ENCODE data around the gene CYB5R2.
A peak's percentile ranks its signal among the peaks of the same experiment; 100 is the strongest.

The CYB5R2 gene

GRCh38 chr11:7642747-7643146 lies 30.6 kb downstream of the CYB5R2 start:
- Histone ChIP-seq H3K4ac (ENCODE audit: low read depth, low read length) (no peak overlapping the region), H3K4me1 (ENCODE audit: control insufficient read depth, low read depth, low read length) (no peaks in the 10 kb centered on the region), H3K56ac (ENCODE audit: low read length) (no peak overlapping the region), H3K18ac (ENCODE audit: low read length) (no peak overlapping the region), H4K8ac (ENCODE audit: low read depth, low read length) (no peak overlapping the region), H2AK5ac (ENCODE audit: low read length) (no peak overlapping the region), H3K79me1 (ENCODE audit: low read length) (no peaks in the 10 kb centered on the region), H2BK120ac (ENCODE audit: low read depth, low read length) (no peak overlapping the region), H3K79me2 (ENCODE audit: control insufficient read depth, insufficient read depth, low read length) (no peaks in the 10 kb centered on the region), H2BK15ac (replicated peaks; ENCODE audit: low read depth) (no peak overlapping the region), H2BK5ac (ENCODE audit: low read length) (no peak overlapping the region), H3K36me3 (ENCODE audit: control insufficient read depth, insufficient read depth, low read length) (no peaks in the 10 kb centered on the region), H3K9ac (ENCODE audit: low read length) (no peak overlapping the region), H3K23ac (ENCODE audit: low read length) (no peak overlapping the region), H3K27ac (ENCODE audit: low read depth, low read length) (no peak overlapping the region), H3K27me3 (ENCODE audit: insufficient read depth, low read length, poor library complexity) (no peaks in the 10 kb centered on the region), H3K4me2 (ENCODE audit: low read length) (no peak overlapping the region), H3K4me3 (ENCODE audit: low read length) (no peak overlapping the region), H4K5ac (ENCODE audit: low read length) (no peak overlapping the region)
- WGBS (ENCODE audit: extremely low coverage, insufficient coverage, low lambda C conversion rate) = no CpG with 5 or more reads among the region's 4 CpGs
- DNase-seq = no peak

GRCh38 chr11:7640816-7641215 lies 32.5 kb downstream of the CYB5R2 start:
- Histone ChIP-seq H3K18ac (ENCODE audit: low read length) (no peak overlapping the region), H3K56ac (ENCODE audit: low read length) (no peak overlapping the region), H4K5ac (ENCODE audit: low read length) (no peak overlapping the region), H3K23ac (ENCODE audit: low read length) (no peak overlapping the region), H3K4me1 (ENCODE audit: control insufficient read depth, low read depth, low read length) (no peaks in the 10 kb centered on the region), H3K4me2 (ENCODE audit: low read length) (no peak overlapping the region), H4K8ac (ENCODE audit: low read depth, low read length) (no peak overlapping the region), H2BK5ac (ENCODE audit: low read length) (no peak overlapping the region), H2AK5ac (ENCODE audit: low read length) (no peak overlapping the region), H3K9ac (ENCODE audit: low read length) (no peak overlapping the region), H3K36me3 (ENCODE audit: control insufficient read depth, insufficient read depth, low read length) (no peaks in the 10 kb centered on the region), H3K27me3 (ENCODE audit: insufficient read depth, low read length, poor library complexity) (no peaks in the 10 kb centered on the region), H3K4ac (ENCODE audit: low read depth, low read length) (no peak overlapping the region), H3K79me2 (ENCODE audit: control insufficient read depth, insufficient read depth, low read length) (no peaks in the 10 kb centered on the region), H3K27ac (ENCODE audit: low read depth, low read length) (no peak overlapping the region), H2BK15ac (replicated peaks; ENCODE audit: low read depth) (no peak overlapping the region), H2BK120ac (ENCODE audit: low read depth, low read length) (no peak overlapping the region), H3K79me1 (ENCODE audit: low read length) (no peaks in the 10 kb centered on the region), H3K4me3 (ENCODE audit: low read length) (no peak overlapping the region)
- no CpG with 5 or more reads among the region's 6 CpGs for WGBS (ENCODE audit: extremely low coverage, insufficient coverage, low lambda C conversion rate)
- DNase-seq = no peak

- H3K36me3 ChIP-seq (ENCODE audit: control insufficient read depth, insufficient read depth, low read length) = peaks cover 3% of the 10 kb centered on the region
- no peak overlapping the region for H3K4me3 ChIP-seq (ENCODE audit: low read length)
- no peaks in the 10 kb centered on the region for H3K79me2 ChIP-seq (ENCODE audit: control insufficient read depth, insufficient read depth, low read length)
- no CpG with 5 or more reads among the region's 5 CpGs for WGBS (ENCODE audit: extremely low coverage, insufficient coverage, low lambda C conversion rate)
- H2AK5ac ChIP-seq (ENCODE audit: low read length) = no peak overlapping the region
- H2BK15ac ChIP-seq (replicated peaks; ENCODE audit: low read depth) = no peak overlapping the region
- H2BK120ac ChIP-seq (ENCODE audit: low read depth, low read length) = no peak overlapping the region
- H3K4me2 ChIP-seq (ENCODE audit: low read length) = no peak overlapping the region
- H4K8ac ChIP-seq (ENCODE audit: low read depth, low read length) = no peak overlapping the region
- H4K5ac ChIP-seq (ENCODE audit: low read length) = no peak overlapping the region
- H3K23ac ChIP-seq (ENCODE audit: low read length) = no peak overlapping the region
- H3K4me1 ChIP-seq (ENCODE audit: control insufficient read depth, low read depth, low read length) = no peaks in the 10 kb centered on the region
- no peak overlapping the region for H3K4ac ChIP-seq (ENCODE audit: low read depth, low read length)
- H3K18ac ChIP-seq (ENCODE audit: low read length) = no peak overlapping the region
- no peak overlapping the region for H3K56ac ChIP-seq (ENCODE audit: low read length)
- no peak overlapping the region for H2BK5ac ChIP-seq (ENCODE audit: low read length)
- DNase-seq = peak; percentile 15
- no peak overlapping the region for H3K9ac ChIP-seq (ENCODE audit: low read length)
- no peak overlapping the region for H3K27ac ChIP-seq (ENCODE audit: low read depth, low read length)
- H3K27me3 ChIP-seq (ENCODE audit: insufficient read depth, low read length, poor library complexity) = no peaks in the 10 kb centered on the region
- H3K79me1 ChIP-seq (ENCODE audit: low read length) = no peaks in the 10 kb centered on the region
Observed at GRCh38 chr11:7639643-7640025, 33.7 kb downstream of the CYB5R2 start.

- Histone ChIP-seq H3K79me2 (ENCODE audit: control insufficient read depth, insufficient read depth, low read length) (no peaks in the 10 kb centered on the region), H3K36me3 (ENCODE audit: control insufficient read depth, insufficient read depth, low read length) (peaks cover 3% of the 10 kb centered on the region), H2AK5ac (ENCODE audit: low read length) (no peak overlapping the region), H3K4me1 (ENCODE audit: control insufficient read depth, low read depth, low read length) (no peaks in the 10 kb centered on the region), H2BK15ac (replicated peaks; ENCODE audit: low read depth) (no peak overlapping the region), H3K4me3 (ENCODE audit: low read length) (no peak overlapping the region), H3K4me2 (ENCODE audit: low read length) (no peak overlapping the region), H3K4ac (ENCODE audit: low read depth, low read length) (no peak overlapping the region), H2BK5ac (ENCODE audit: low read length) (no peak overlapping the region), H4K8ac (ENCODE audit: low read depth, low read length) (no peak overlapping the region), H3K56ac (ENCODE audit: low read length) (no peak overlapping the region), H3K27me3 (ENCODE audit: insufficient read depth, low read length, poor library complexity) (no peaks in the 10 kb centered on the region), H3K23ac (ENCODE audit: low read length) (no peak overlapping the region), H3K18ac (ENCODE audit: low read length) (no peak overlapping the region), H4K5ac (ENCODE audit: low read length) (no peak overlapping the region), H3K79me1 (ENCODE audit: low read length) (no peaks in the 10 kb centered on the region), H2BK120ac (ENCODE audit: low read depth, low read length) (no peak overlapping the region), H3K27ac (ENCODE audit: low read depth, low read length) (no peak overlapping the region), H3K9ac (ENCODE audit: low read length) (no peak overlapping the region)
- DNase-seq = no peak
- no CpG with 5 or more reads among the region's 5 CpGs for WGBS (ENCODE audit: extremely low coverage, insufficient coverage, low lambda C conversion rate)
Observed at GRCh38 chr11:7638710-7639642, 34.3 kb downstream of the CYB5R2 start.

GRCh38 chr11:7637447-7638157 lies 35.7 kb downstream of the CYB5R2 start:
- H3K79me1 ChIP-seq (ENCODE audit: low read length) = no peaks in the 10 kb centered on the region
- no peak overlapping the region for H4K5ac ChIP-seq (ENCODE audit: low read length)
- H3K23ac ChIP-seq (ENCODE audit: low read length) = no peak overlapping the region
- no peak overlapping the region for H3K56ac ChIP-seq (ENCODE audit: low read length)
- H2AK5ac ChIP-seq (ENCODE audit: low read length) = no peak overlapping the region
- H3K79me2 ChIP-seq (ENCODE audit: control insufficient read depth, insufficient read depth, low read length) = no peaks in the 10 kb centered on the region
- H3K27me3 ChIP-seq (ENCODE audit: insufficient read depth, low read length, poor library complexity) = no peaks in the 10 kb centered on the region
- H3K27ac ChIP-seq (ENCODE audit: low read depth, low read length) = no peak overlapping the region
- H3K18ac ChIP-seq (ENCODE audit: low read length) = no peak overlapping the region
- no peak overlapping the region for H3K4me3 ChIP-seq (ENCODE audit: low read length)
- H3K9ac ChIP-seq (ENCODE audit: low read length) = no peak overlapping the region
- peak; percentile 11 for DNase-seq
- no peak overlapping the region for H2BK120ac ChIP-seq (ENCODE audit: low read depth, low read length)
- H2BK15ac ChIP-seq (replicated peaks; ENCODE audit: low read depth) = no peak overlapping the region
- H4K8ac ChIP-seq (ENCODE audit: low read depth, low read length) = no peak overlapping the region
- no peak overlapping the region for H3K4me2 ChIP-seq (ENCODE audit: low read length)
- no peak overlapping the region for H3K4ac ChIP-seq (ENCODE audit: low read depth, low read length)
- H2BK5ac ChIP-seq (ENCODE audit: low read length) = no peak overlapping the region
- H3K36me3 ChIP-seq (ENCODE audit: control insufficient read depth, insufficient read depth, low read length) = peaks cover 3% of the 10 kb centered on the region
- no CpG with 5 or more reads among the region's 7 CpGs for WGBS (ENCODE audit: extremely low coverage, insufficient coverage, low lambda C conversion rate)
- no peaks in the 10 kb centered on the region for H3K4me1 ChIP-seq (ENCODE audit: control insufficient read depth, low read depth, low read length)

Data from mesendoderm (in vitro differentiated cells).